Neural cell (in vitro differentiated cells): Measurements from ENCODE around the gene KRT82. TPM values are rescaled to one million over a fixed set of nuclear protein-coding genes. Genes with fewer than 3 reads are reported as not detected.

Experiments used
- H2AFZ ChIP-seq: fragments of 200-600, 300-800 bp; sonication (generic), shearing (Covaris generic); 2 replicates; pipeline ENCODE4 v1.6.0; 2014; ENCODE audit warnings: low read depth, mild to moderate bottlenecking, antibody characterized with exemption, low read length, moderate library complexity
- H3F3A ChIP-seq: fragments of 200-600 bp; shearing (Covaris generic); 2 replicates; pipeline ENCODE4 v1.6.1; 2016; ENCODE audit warnings: mild to moderate bottlenecking, moderate library complexity, mixed read lengths, antibody characterized with exemption, low read length; ENCODE audit not compliant: insufficient read depth, poor library complexity, severe bottlenecking
- H3K27ac ChIP-seq: fragments of 200-600, 300-800 bp; sonication (generic), shearing (Covaris generic); 2 replicates; pipeline ENCODE4 v1.5.1; 2014; ENCODE audit warnings: mild to moderate bottlenecking, low read length, moderate library complexity
- H3K27me3 ChIP-seq: fragments of 300-800, 200-600 bp; sonication (generic), shearing (Covaris generic); 2 replicates; pipeline ENCODE4 v1.6.0; 2014; ENCODE audit warnings: mild to moderate bottlenecking, low read depth, low read length, moderate library complexity; ENCODE audit not compliant: insufficient read depth
- H3K36me3 ChIP-seq: fragments of 300-800, 200-600 bp; sonication (generic), shearing (Covaris generic); 2 replicates; pipeline ENCODE4 v1.5.1; 2014; ENCODE audit warnings: mild to moderate bottlenecking, antibody characterized with exemption, low read length, moderate library complexity; ENCODE audit not compliant: insufficient read depth
- H3K4me2 ChIP-seq: fragments of 300-800, 200-600 bp; sonication (generic), shearing (Covaris generic); 2 replicates; pipeline ENCODE4 v1.6.0; 2014; ENCODE audit warnings: mild to moderate bottlenecking, low read length
- H3K4me3 ChIP-seq: fragments of 300-800, 200-600 bp; sonication (generic), shearing (Covaris generic); 2 replicates; pipeline ENCODE4 v1.5.1; 2014; ENCODE audit warnings: mild to moderate bottlenecking, low read length, moderate library complexity
- H3K79me2 ChIP-seq: fragments of 200-600 bp; shearing (Covaris generic); replicated peaks from 2 replicates; pipeline ENCODE4 v1.6.0; 2014; ENCODE audit warnings: mild to moderate bottlenecking, low read length, moderate library complexity; ENCODE audit not compliant: insufficient read depth
- H3K9ac ChIP-seq: fragments of 300-800, 200-600 bp; sonication (generic), shearing (Covaris generic); 2 replicates; pipeline ENCODE4 v1.6.1; 2016; ENCODE audit warnings: mild to moderate bottlenecking, low read length, mixed read lengths
- H3K9me2 ChIP-seq: fragments of 200-600 bp; shearing (Covaris generic); 2 replicates; pipeline ENCODE4 v1.6.1; 2016; ENCODE audit warnings: mild to moderate bottlenecking, low read length, mixed read lengths; ENCODE audit not compliant: insufficient read depth
- H3K9me3 ChIP-seq: fragments of 200-600, 300-800 bp; sonication (generic), shearing (Covaris generic); 2 replicates; pipeline ENCODE4 v1.6.1; 2016; ENCODE audit warnings: mild to moderate bottlenecking, mixed run types, low read length, moderate library complexity, mixed read lengths
- H4K20me1 ChIP-seq: fragments of 200-600 bp; shearing (Covaris generic); 2 replicates; pipeline ENCODE4 v1.6.1; 2016; ENCODE audit warnings: mild to moderate bottlenecking, mixed run types; ENCODE audit not compliant: insufficient read depth
- EP300 ChIP-seq: fragments of 450-650 bp; conservative IDR thresholded peaks from 2 replicates; pipeline ENCODE4 v1.6.1; 2014; ENCODE audit warnings: antibody characterized with exemption, mild to moderate bottlenecking, moderate library complexity; ENCODE audit not compliant: poor library complexity, severe bottlenecking
- EZH2 ChIP-seq: fragments of 200-600, 300-800 bp; shearing (Covaris generic), sonication (generic); IDR thresholded peaks from 2 replicates; pipeline ENCODE4 v1.6.1; 2014; ENCODE audit warnings: antibody characterized with exemption, low read length, borderline replicate concordance, mild to moderate bottlenecking; ENCODE audit not compliant: insufficient read depth, poor library complexity, severe bottlenecking
- MXI1 ChIP-seq: fragments of 450-650 bp; conservative IDR thresholded peaks from 2 replicates; pipeline ENCODE4 v1.6.1; 2014; ENCODE audit warnings: antibody characterized with exemption, mild to moderate bottlenecking; ENCODE audit not compliant: poor library complexity, severe bottlenecking
- POLR2AphosphoS5 ChIP-seq: IDR thresholded peaks from 2 replicates; pipeline ENCODE4 v1.6.1; 2012
- RAD21 ChIP-seq: fragments of 450-650 bp; conservative IDR thresholded peaks from 2 replicates; pipeline ENCODE4 v1.6.1; 2014; ENCODE audit warnings: antibody characterized with exemption, mild to moderate bottlenecking, moderate library complexity
- SMC3 ChIP-seq: fragments of 450-650 bp; conservative IDR thresholded peaks from 2 replicates; pipeline ENCODE4 v1.6.1; 2014; ENCODE audit warnings: antibody characterized with exemption, mild to moderate bottlenecking, moderate library complexity; ENCODE audit not compliant: poor library complexity
- TAF1 ChIP-seq: IDR thresholded peaks from 2 replicates; pipeline ENCODE4 v1.6.1; 2012; ENCODE audit warnings: low read depth
- polyA plus RNA-seq: library from polyadenylated mRNA; depleted of rRNA; stranded (reverse); fragments of >200 nt; gene quantifications from 2 replicates; pipeline ENCODE4 v1.2.3, GENCODE V29; 2014
- TF ChIP-seq, protein P1 (sequence below): IDR thresholded peaks from 2 replicates; pipeline ENCODE4 v1.6.1; 2012; ENCODE audit warnings: borderline replicate concordance
- TF ChIP-seq, protein P2 (sequence below): fragments of 450-650 bp; IDR thresholded peaks from 2 replicates; pipeline ENCODE4 v1.5.1; 2014; ENCODE audit warnings: antibody characterized with exemption, mild to moderate bottlenecking, moderate library complexity; ENCODE audit not compliant: poor library complexity, severe bottlenecking

Gene KRT82
- polyA plus RNA-seq, 1 donor from 2014 or later: not detected

DNA sequence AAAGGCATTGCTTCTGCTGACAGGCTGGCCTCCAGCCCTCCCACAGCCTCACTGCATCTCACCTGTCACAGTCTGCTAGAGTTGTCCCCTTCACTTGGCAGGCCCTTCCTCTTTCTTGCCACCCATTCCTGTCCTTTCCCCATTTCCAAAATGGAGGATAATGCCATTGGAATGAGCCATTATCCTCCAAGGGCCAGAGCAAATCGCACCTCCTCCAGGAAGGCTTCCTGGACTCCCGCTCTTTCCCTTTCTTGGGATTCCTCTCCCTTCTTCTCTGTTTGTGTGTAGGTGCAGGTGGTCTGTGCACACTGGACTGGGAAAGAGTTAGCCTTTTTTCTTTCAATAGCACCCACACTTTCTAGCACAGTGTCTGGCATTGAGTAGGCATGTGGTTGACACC, 3.8 kb downstream of the KRT82 start:
- H4K20me1 ChIP-seq: no peaks in the 10 kb centered on the region
- TF ChIP-seq, protein P1, sequence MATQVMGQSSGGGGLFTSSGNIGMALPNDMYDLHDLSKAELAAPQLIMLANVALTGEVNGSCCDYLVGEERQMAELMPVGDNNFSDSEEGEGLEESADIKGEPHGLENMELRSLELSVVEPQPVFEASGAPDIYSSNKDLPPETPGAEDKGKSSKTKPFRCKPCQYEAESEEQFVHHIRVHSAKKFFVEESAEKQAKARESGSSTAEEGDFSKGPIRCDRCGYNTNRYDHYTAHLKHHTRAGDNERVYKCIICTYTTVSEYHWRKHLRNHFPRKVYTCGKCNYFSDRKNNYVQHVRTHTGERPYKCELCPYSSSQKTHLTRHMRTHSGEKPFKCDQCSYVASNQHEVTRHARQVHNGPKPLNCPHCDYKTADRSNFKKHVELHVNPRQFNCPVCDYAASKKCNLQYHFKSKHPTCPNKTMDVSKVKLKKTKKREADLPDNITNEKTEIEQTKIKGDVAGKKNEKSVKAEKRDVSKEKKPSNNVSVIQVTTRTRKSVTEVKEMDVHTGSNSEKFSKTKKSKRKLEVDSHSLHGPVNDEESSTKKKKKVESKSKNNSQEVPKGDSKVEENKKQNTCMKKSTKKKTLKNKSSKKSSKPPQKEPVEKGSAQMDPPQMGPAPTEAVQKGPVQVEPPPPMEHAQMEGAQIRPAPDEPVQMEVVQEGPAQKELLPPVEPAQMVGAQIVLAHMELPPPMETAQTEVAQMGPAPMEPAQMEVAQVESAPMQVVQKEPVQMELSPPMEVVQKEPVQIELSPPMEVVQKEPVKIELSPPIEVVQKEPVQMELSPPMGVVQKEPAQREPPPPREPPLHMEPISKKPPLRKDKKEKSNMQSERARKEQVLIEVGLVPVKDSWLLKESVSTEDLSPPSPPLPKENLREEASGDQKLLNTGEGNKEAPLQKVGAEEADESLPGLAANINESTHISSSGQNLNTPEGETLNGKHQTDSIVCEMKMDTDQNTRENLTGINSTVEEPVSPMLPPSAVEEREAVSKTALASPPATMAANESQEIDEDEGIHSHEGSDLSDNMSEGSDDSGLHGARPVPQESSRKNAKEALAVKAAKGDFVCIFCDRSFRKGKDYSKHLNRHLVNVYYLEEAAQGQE: no peak
- TF ChIP-seq POLR2AphosphoS5 (no peak), TAF1 (no peak)
- H3K4me2 ChIP-seq: no peak overlapping the region
- no peaks in the 10 kb centered on the region for H3K79me2 ChIP-seq
- no peak overlapping the region for H2AFZ ChIP-seq
- H3K36me3 ChIP-seq: no peaks in the 10 kb centered on the region
- no peak overlapping the region for H3K9ac ChIP-seq
- H3K27me3 ChIP-seq: no peaks in the 10 kb centered on the region
- H3K9me3 ChIP-seq: no peaks in the 10 kb centered on the region
- H3F3A ChIP-seq: no peaks in the 10 kb centered on the region
- no peak overlapping the region for H3K27ac ChIP-seq
- no peak overlapping the region for H3K4me3 ChIP-seq
- H3K9me2 ChIP-seq: no peaks in the 10 kb centered on the region

DNA sequence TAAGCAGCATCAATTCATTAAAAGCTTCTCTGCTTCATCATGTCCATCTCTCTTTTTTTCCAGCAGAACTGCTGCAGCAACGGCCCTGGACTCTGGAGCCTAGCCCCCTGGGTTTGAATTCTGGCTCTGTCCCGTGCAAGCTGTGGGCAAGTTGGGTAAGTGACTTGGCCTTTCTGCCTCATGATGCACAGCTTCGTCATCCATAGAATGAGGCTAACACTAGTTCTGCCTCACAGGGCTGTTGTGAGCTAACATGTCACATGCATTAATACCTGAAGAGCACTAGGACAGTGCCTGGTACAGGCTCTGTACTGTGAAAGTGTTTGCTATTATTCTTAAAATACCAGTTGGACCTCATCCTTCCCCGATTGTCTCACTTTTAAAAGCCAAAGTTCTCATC, 4.2 kb downstream of the KRT82 start:
- no peaks in the 10 kb centered on the region for H3K79me2 ChIP-seq
- no peaks in the 10 kb centered on the region for H3K27me3 ChIP-seq
- H3K36me3 ChIP-seq: no peaks in the 10 kb centered on the region
- H3K9me2 ChIP-seq: no peaks in the 10 kb centered on the region
- TF ChIP-seq, protein P2, sequence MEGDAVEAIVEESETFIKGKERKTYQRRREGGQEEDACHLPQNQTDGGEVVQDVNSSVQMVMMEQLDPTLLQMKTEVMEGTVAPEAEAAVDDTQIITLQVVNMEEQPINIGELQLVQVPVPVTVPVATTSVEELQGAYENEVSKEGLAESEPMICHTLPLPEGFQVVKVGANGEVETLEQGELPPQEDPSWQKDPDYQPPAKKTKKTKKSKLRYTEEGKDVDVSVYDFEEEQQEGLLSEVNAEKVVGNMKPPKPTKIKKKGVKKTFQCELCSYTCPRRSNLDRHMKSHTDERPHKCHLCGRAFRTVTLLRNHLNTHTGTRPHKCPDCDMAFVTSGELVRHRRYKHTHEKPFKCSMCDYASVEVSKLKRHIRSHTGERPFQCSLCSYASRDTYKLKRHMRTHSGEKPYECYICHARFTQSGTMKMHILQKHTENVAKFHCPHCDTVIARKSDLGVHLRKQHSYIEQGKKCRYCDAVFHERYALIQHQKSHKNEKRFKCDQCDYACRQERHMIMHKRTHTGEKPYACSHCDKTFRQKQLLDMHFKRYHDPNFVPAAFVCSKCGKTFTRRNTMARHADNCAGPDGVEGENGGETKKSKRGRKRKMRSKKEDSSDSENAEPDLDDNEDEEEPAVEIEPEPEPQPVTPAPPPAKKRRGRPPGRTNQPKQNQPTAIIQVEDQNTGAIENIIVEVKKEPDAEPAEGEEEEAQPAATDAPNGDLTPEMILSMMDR: no peak
- TF ChIP-seq, protein P1: no peak
- TF ChIP-seq SMC3 (no peak), MXI1 (no peak), RAD21 (no peak), POLR2AphosphoS5 (no peak), EZH2 (no peak), EP300 (no peak), TAF1 (no peak)
- no peak overlapping the region for H2AFZ ChIP-seq
- H4K20me1 ChIP-seq: no peaks in the 10 kb centered on the region
- no peaks in the 10 kb centered on the region for H3K9me3 ChIP-seq
- no peak overlapping the region for H3K9ac ChIP-seq
- H3K4me2 ChIP-seq: no peak overlapping the region
- H3K27ac ChIP-seq: no peak overlapping the region
- no peaks in the 10 kb centered on the region for H3F3A ChIP-seq
- H3K4me3 ChIP-seq: no peak overlapping the region
